Omental fat pad (tissue), 4 donors: ENCODE results near the gene APLNR. TPM values are rescaled to one million over a fixed set of nuclear protein-coding genes. Genes with fewer than 3 reads are reported as not detected.
A peak's percentile ranks its signal among the peaks of the same experiment; 100 is the strongest.

ENCODE experiments used
- ATAC-seq: fragments of 150-250 bp; one replicate; pipeline ENCODE4 v1.9.1; 2016; ENCODE audit warnings: mild to moderate bottlenecking, moderate library complexity; ENCODE audit not compliant: low FRiP score
- DNase-seq: peaks from one replicate; pipeline ENCODE4 v3.0.0-alpha.2; 2019; ENCODE audit warnings: low spot score
- total RNA-seq, 4 donors: library from RNA; depleted of rRNA; stranded (reverse); fragments of >200 nt; gene quantifications; one replicate each; pipeline ENCODE4 v1.1.0, GENCODE V29; 2016
- TF ChIP-seq, protein P1 (sequence below), 3 donors: fragments of 450-650 bp; IDR thresholded peaks; one replicate each; pipeline ENCODE4 v1.5.1; 2016 to 2017; ENCODE audit warnings: antibody characterized with exemption in 3 of 3, mild to moderate bottlenecking in 3 of 3, moderate library complexity in 2 of 3

The APLNR gene
- total RNA-seq, 4 donors from 2014 or later: 1.3 to 11.2 (median 1.7) TPM

DNA sequence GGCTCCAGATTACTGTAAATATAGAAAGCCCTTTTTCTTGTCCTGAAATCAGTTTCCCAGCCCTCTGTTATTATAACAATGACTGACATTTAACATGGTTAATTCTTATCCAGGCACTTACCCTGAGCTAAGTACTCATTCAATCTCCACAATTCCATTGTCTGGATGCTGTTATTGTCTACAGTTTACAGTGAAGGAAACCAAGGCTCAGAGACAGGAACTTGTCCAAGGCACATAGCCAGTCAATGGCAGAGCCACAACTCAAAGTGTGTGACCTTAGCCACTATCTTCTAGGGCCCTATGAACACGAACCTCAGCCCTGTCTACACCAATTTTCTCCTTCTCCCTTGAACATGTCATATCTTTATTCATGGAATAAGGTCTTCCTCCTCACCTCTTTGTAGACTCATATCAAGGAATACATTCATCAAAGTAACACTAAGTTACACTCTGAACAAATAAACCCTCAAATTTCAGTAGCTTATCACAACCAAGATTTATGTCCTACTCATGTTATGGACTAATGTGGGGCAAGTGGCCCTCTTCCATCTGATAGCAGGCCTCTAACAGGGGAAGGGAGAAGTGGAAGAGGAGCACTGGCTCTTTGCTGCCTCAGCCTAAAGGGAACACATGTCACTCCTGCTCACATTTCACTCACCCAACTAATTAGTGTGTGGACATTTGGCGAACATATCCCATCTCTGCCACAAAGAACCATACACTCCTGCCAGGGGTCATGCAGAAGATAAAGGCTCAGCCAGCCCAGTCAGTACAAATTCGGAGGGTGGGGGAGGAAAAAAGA, 39.3 kb upstream of the APLNR start:
- TF ChIP-seq, protein P1, sequence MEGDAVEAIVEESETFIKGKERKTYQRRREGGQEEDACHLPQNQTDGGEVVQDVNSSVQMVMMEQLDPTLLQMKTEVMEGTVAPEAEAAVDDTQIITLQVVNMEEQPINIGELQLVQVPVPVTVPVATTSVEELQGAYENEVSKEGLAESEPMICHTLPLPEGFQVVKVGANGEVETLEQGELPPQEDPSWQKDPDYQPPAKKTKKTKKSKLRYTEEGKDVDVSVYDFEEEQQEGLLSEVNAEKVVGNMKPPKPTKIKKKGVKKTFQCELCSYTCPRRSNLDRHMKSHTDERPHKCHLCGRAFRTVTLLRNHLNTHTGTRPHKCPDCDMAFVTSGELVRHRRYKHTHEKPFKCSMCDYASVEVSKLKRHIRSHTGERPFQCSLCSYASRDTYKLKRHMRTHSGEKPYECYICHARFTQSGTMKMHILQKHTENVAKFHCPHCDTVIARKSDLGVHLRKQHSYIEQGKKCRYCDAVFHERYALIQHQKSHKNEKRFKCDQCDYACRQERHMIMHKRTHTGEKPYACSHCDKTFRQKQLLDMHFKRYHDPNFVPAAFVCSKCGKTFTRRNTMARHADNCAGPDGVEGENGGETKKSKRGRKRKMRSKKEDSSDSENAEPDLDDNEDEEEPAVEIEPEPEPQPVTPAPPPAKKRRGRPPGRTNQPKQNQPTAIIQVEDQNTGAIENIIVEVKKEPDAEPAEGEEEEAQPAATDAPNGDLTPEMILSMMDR (IDR thresholded peaks at IDR 0.05): no peak
- DNase-seq: no peak
- ATAC-seq: no peak

DNA sequence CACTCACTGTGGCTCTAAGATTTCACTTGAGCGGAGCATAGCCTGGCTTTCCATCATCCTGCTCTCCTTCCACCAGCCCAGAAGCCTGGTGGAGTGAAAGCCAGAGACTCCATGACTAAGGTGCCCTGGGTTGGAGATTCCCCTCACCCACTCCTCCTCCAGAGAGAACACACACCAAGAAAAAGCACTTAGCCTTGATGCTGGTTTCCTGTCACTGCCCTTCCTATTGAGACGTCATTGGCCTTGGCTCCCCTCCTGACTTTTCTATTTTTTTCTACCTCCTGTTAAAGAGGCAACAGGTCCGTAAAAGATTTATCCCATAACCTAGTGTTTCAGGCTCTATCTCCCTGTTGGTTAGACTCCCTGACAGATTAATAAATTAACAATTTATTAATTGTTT, 38.5 kb upstream of the APLNR start:
- ATAC-seq (no peak), DNase-seq (no peak)

DNA sequence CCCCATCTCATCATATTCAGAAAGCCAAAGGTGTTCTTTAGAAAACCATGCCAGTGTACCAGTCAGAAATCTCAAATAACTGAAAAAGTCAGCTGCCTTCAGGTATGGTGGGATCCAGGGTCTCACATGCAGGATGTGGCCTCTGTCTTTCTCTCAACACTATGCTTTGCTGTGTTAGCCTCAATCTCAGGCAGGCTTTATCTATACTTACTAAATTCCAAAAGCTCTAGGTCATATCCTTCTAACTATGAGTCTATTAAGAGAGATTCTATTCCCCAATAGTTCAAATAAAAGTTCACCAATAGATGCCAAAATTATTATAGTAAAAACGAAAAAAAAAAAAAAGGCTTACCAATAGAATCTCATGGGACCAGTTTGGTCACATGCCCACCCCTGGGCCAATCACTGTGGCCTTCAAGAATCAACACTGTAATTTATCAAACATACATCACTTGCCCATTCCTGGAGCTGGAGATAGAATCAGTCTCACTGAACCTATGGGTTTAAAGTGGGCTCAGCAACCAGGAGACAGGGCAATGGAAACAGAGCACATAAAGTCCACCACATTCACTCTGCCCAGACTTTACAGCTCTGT, 38.0 kb upstream of the APLNR start:
- no peak for ATAC-seq
- TF ChIP-seq, protein P1 (IDR thresholded peaks at IDR 0.05): no peak
- no peak for DNase-seq

More for the DNA sequence above, 38.5 kb upstream of the APLNR start:
- TF ChIP-seq, protein P1 (IDR thresholded peaks at IDR 0.05): no peak

DNA sequence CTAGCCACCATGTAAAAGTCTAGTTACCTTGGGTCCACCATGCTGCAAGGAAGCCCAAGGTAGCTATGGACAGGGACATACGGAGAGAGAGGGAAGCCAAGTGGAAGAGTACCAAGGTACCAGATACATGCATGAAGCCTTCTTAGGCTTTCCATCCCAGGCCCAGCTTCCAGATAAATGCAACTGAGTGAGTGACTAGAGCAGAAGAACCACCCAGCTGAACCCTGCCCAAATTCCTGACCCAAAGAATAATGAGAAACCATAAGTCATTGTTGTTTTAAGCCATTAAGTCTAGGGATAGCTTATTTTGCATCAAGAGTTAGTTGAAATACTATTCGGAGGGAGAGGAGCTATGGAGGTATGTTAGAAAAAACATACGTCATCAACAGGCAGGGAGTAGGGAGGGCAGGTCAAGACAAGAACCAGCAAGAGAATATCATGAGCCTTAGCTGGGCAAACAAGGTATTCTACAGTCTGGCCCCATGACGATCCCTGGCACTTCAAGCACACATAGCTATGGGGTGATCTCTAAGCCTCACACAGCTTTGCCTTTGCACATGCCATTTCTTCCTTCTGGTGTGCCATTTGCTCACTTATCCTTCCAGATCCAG, 36.5 kb upstream of the APLNR start:
- DNase-seq: no peak
- ATAC-seq: no peak
- TF ChIP-seq, protein P1 (IDR thresholded peaks at IDR 0.05): no peak

DNA sequence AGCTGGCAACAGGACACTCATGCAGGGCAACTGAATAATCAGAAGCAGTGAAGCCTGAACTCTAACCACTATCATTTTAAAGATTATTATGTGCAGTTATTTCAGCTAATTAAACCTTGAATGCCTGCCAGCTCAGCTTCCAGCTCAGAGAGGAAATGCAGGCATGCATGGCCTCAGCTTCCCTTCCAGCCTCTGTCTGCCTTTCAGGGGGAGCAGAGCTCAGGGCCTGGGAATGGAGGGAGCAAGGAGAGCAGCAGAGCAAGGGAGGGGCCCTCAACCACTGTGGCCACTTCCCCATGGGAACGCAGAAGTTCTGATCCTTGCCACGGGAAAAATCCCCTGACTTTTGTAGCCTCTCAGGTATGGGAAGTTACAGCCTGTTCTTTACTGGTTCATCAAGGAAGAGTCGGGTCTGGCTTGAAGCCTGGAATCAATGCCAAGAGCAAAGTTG, 32.5 kb upstream of the APLNR start:
- DNase-seq: no peak
- ATAC-seq: peak; percentile 53
- TF ChIP-seq, protein P1 (IDR thresholded peaks at IDR 0.05): no peak

DNA sequence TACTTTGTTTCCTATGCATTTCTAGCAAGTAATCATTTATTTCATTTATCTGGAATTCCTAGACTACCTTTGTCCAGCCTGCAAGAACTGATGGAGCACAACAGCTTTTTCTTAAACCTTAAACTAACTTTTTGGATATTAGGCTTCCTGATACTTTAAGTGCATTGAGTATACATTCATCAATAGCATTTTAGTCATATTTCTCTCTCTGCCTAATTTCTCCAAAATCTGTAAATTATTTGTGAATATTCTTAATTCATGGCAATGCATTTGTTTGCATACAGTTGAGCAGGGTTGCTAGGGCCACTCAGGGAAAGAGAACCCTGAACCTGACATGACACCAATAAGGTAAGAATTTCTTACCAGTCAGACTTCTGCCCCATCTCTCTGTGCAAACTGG, 29.1 kb upstream of the APLNR start:
- no peak for ATAC-seq
- TF ChIP-seq, protein P1 (IDR thresholded peaks at IDR 0.05): no peak
- DNase-seq: no peak
